ENCODE data around the gene CDH5.

Gene CDH5

GRCh38 chr16:66395806-66396555, 29.5 kb downstream of the CDH5 start:
- DNase-seq: no peak

- DNase-seq: no peak
These were observed 31.4 kb downstream of the CDH5 start for GRCh38 chr16:66397736-66398433.

DNA sequence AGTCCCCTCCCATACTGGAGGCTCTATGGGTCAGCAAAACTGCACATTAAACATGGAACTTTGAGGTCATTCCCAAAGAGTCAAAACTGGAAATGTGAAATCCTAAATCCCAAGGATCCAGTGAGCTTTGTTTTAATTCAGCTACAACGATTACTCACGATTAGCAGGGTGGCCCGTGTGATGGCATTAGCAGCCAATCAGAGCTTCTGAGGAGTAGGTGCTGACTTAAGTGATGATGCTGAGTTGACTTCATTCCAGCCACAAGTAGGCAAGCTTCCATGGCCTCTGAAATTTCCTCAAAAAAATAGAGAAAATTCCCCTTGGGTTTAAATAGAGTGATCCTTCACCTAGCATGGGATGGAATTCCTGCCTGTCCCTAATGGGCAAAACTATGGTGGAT, 32.5 kb downstream of the CDH5 start:
- no peak for DNase-seq

DNA sequence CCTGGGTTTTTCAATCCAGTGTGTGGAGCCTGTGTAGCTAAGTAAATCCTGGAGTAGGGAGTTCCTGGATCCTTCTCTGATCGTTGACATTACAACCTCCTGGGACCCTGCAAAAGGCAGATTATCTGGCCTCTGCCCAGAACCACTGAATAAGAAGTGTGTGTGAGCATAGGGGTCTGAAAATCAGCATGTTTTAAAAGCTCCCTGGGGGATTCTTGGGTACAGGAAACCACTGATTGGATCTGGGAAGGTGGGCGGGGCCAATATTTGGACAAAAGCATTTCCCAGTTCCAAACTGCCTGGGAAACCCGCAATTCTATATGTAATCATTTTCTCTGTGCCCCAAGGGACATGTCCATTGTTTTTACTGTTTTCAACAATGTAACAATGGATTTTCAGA, 33.4 kb downstream of the CDH5 start:
- DNase-seq: no peak

DNA sequence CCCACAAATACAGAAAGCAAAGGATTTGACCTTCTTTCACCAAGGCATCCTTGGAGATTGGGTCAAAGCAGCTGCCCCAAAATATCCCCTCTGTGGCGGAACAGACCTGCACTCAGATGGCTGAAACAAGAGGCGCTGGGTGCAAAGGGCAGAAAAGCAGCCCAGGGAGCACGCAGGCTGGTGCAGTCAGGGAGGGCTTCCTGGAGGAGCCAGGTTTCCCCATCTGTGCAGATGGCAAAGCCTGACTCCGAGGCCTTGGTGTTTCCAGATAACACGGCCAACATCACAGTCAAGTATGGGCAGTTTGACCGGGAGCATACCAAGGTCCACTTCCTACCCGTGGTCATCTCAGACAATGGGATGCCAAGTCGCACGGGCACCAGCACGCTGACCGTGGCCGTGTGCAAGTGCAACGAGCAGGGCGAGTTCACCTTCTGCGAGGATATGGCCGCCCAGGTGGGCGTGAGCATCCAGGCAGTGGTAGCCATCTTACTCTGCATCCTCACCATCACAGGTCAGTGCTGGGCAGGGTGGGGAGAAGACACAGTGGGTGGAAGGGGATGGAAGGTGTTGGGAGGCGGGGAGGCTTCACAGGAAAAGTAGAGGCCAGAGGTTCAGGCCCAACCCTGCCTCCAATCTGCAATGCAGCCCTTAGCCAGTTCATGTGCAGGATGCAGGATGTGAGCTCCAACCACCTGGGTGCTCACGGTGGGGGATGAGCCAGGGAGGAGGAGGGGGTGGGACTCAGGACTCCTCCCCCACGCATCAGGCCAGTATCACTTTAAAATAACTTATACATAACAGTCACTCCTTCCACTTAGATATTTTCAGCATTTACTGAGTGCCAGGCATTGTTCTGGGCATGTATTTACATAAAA, 34.3 kb downstream of the CDH5 start:
- no peak for DNase-seq

GRCh38 chr16:66401610-66402009, 35.1 kb downstream of the CDH5 start:
- DNase-seq: no peak

GRCh38 chr16:66402166-66402565, 35.7 kb downstream of the CDH5 start:
- no peak for DNase-seq

DNA sequence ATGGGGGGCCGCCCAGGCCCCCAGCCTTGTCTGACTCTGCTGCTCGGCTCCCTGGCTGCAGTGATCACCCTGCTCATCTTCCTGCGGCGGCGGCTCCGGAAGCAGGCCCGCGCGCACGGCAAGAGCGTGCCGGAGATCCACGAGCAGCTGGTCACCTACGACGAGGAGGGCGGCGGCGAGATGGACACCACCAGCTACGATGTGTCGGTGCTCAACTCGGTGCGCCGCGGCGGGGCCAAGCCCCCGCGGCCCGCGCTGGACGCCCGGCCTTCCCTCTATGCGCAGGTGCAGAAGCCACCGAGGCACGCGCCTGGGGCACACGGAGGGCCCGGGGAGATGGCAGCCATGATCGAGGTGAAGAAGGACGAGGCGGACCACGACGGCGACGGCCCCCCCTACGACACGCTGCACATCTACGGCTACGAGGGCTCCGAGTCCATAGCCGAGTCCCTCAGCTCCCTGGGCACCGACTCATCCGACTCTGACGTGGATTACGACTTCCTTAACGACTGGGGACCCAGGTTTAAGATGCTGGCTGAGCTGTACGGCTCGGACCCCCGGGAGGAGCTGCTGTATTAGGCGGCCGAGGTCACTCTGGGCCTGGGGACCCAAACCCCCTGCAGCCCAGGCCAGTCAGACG, 36.2 kb downstream of the CDH5 start:
- no peak for DNase-seq

DNA sequence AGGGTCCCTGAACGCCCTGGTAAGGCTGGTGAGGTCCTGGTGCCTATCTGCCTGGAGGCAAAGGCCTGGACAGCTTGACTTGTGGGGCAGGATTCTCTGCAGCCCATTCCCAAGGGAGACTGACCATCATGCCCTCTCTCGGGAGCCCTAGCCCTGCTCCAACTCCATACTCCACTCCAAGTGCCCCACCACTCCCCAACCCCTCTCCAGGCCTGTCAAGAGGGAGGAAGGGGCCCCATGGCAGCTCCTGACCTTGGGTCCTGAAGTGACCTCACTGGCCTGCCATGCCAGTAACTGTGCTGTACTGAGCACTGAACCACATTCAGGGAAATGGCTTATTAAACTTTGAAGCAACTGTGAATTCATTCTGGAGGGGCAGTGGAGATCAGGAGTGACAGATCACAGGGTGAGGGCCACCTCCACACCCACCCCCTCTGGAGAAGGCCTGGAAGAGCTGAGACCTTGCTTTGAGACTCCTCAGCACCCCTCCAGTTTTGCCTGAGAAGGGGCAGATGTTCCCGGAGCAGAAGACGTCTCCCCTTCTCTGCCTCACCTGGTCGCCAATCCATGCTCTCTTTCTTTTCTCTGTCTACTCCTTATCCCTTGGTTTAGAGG, 37.1 kb downstream of the CDH5 start:
- DNase-seq: no peak

- no peak for DNase-seq
These were observed 38.7 kb downstream of the CDH5 start for GRCh38 chr16:66405057-66405783.

GRCh38 chr16:66406534-66407221, 40.2 kb downstream of the CDH5 start:
- DNase-seq: peak; percentile 60

DNA sequence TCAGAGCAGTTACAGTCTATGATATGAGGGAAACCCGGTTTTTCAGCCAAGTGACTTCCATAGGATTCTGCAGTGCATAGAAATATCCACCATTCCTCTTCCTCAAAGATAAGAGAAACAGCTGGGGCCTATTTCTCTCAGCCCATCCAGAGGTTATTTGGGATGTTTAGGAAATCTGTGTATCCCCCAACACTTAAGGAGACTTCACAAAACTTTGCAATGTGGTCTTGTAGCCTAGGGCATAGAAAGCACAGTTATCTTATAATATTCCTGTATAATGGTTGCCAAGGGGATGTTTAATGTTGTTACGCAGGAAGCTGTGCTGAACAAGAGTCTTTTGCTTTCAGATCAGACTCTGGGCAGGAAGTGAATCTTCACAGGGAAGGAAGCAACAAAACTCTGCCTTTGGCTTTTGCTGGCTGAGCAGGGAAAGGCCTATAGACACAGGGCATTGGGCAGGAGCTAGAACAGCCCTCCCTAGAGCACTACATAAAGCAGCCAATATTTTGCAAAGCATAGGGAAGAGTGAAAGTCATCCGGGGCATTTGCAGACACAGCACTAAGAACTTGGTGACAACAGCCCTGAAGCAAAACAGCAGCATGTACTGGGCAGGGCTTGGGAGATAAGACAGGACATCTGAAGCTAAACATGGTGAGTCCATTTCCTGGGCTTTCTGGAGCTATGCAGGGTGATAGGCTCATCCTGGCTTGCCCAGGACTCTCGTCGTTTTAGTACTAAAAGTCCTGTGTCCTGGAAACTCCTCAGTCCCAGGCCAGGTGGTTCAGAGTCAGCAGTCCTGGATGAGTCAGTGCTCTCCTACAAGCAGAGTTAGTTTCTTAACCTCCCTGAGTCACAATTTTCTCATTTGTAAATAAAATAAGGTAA, 41.9 kb downstream of the CDH5 start:
- peak; percentile 8 for DNase-seq

DNA sequence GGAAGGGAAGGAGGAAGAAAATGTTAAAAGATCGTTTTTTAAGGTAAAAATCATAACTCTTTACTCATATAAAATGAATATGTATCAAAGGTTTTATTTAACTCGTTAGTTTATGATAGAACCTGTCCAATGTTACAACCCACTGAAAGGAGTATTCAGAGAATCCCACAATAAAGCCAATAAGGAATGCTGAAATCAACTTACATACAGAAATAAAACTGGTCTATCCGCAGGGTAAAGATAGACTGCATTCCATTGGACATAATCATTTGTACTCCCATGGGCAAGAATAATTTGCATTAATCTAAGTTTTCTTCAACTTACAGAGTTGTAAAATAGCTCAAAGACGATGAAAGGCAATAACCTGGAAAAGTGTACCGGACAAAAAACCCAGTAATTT, 42.7 kb downstream of the CDH5 start:
- DNase-seq: no peak

DNA sequence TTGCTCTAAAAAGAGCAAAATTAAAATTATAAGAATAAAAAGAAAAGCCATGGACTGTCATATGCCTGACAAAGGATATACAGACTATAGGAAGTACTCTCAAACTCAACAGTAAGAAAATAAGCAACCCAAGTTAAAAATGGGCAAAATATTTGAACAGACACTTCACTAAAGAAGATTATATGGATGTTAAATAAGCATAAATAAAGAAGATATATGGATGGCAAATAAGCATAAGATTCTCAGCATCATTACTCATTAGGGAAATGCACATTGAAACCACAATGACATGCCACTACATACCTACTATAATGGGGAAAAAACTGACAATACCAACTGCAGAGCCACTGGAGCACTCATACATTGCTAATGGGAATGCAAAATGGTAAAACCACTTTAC, 45.7 kb downstream of the CDH5 start:
- no peak for DNase-seq

- DNase-seq: no peak
These were observed 48.4 kb downstream of the CDH5 start for GRCh38 chr16:66414891-66415290.

DNA sequence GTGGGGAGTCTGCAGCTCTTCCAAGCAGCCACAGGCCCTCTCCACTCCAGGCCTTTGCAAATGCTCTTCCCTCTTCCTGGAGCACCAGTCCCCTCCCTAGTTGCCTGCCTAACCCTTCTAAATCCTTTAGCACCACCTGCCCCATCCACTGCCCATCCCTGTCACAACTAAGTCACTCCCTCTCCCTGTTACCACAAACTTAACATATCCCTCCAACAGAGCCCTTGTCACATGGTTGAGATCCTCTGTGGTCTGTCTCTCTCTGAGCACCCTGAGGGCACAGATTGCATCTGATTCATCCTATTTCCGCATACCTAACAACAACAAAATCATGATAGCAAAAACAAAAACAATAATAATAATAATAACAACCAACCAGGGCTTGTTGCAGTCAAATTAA, 49.6 kb downstream of the CDH5 start:
- DNase-seq: no peak

GRCh38 chr16:66416939-66417700, 50.6 kb downstream of the CDH5 start:
- DNase-seq: no peak

DNA sequence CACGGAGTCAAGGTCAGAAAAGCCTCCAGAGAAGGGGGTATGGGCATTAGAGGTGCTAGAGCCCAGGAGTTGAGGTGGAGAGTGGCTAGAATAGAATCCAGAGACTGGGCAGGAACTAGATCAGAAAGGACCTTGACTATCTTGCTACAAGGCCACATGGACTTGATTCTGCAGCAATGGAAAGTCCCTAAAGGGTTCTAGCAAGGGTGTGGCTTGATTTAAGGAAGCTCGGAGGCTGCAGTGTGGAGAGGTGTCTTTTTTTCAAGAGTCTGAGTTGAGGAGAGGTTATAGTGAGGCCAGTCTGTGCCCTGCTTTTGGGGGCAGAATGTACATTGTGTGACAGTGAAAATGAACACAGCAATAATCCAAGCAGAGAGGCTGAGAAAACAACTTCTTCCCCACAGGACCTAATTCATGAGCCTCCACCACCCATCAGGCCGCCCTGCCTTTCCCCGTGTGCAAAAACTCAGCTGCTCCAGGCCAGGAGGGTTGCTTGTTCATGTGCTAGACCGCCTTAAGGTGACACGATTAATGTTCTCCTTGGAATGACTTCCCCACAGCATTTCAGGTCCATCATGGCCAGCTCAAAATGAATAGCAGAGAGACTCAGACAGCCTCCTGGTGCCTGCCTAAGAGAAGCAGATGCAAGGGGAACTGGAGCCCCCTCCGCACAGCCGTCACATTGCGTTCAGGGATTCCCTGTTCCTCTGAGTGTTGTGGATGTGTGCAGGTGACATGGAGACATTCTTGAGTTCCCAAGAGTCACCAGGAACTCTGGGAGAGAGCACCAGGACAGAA, 51.9 kb downstream of the CDH5 start:
- DNase-seq: no peak

DNA sequence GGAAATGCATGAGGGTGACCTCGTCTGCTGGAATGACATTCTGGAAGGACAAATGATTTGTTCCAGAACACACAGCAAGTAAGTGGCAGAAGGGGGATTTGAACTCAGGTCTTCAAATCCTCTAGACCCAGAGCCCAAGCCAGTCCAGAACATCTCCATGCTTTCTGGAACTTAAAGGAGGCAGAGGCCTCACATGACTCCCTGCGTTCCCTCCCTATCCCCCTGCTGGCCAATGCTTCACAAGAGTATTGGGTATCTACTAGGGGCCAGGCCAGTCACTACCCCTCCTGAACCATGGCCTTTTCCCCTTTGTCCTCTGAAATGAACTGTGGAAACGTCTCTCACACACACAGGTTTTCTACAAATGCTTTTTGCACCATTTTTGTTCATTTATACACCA, 53.0 kb downstream of the CDH5 start:
- DNase-seq: no peak
